Measurements from ENCODE around the gene PHLDA3. TPM values are rescaled to one million over a fixed set of nuclear protein-coding genes. Genes with fewer than 3 reads are reported as not detected.

PHLDA3 gene
- total RNA-seq, 1 experiment from 2014 or later, result 10.5 TPM

- Mint-ChIP-seq H3K27me3 (ENCODE audit: insufficient read depth, unreplicated experiment) (no peaks in the 10 kb centered on the region), H3K27ac (ENCODE audit: unreplicated experiment) (no peak overlapping the region), H3K36me3 (ENCODE audit: insufficient read depth, unreplicated experiment) (peaks cover 41% of the 10 kb centered on the region), H3K4me1 (ENCODE audit: low read depth, unreplicated experiment) (peaks cover 3% of the 10 kb centered on the region), H3K4me3 (ENCODE audit: unreplicated experiment) (no peak overlapping the region), H3K9me3 (ENCODE audit: unreplicated experiment) (no peaks in the 10 kb centered on the region)
- no peaks in the 10 kb centered on the region for H3K27me3 ChIP-seq (replicated peaks; ENCODE audit: control insufficient read depth, insufficient read depth, low read length)
- no peaks in the 10 kb centered on the region; the same call in none of the 2 replicates for H3K36me3 ChIP-seq (ENCODE audit: control insufficient read depth, insufficient read depth, low read length)
- H3K4me1 ChIP-seq, result peaks cover 7% of the 10 kb centered on the region
- no peak overlapping the region for H3K4me3 ChIP-seq (ENCODE audit: low read depth, low read length)
- intact Hi-C loops (cut with micrococcal nuclease; ENCODE audit: unreplicated experiment), result no loop called here
- POLR2A ChIA-PET, result no interaction called here
- CTCF ChIA-PET, result interaction anchor here (1.5 kb wide), 1 partner anchor 24 kb away, joined by 3 read pairs; no protein-coding TSS in a partner anchor
- no peaks in the 10 kb centered on the region for H3K9me3 ChIP-seq
- DNase-seq, result no peak
- no TSS peak for BruUV-seq (replicated peaks)
- TF ChIP-seq CTCF (IDR thresholded peaks at IDR 0.05; ENCODE audit: insufficient read depth in 1 of 2, low read depth in 1 of 2, low read length in 1 of 2, severe bottlenecking in 1 of 2, unreplicated experiment in 1 of 2), result no peak
These were observed 20.0 kb upstream of the PHLDA3 start for GRCh38 chr1:201488830-201489589.

DNA sequence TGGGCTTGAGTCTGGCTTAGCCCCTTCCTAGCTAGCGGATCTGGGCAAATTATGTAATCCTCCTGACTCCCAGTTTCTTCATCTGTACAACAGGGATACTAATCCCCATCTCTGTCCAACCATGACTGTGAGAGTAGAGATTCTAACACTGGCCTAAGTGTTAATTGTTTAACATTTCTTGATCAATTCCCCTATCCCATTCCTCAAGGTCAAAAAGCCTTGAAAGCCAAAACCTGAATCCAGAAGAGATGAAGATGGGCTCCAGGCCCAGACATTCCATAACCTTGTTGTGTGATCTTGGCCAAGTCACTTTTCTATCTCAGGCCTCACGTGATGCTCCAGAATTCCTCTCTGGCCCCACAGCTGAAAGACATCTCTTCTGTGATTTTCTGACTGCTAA lies 18.8 kb upstream of the PHLDA3 start:
- intact Hi-C loops (cut with micrococcal nuclease; ENCODE audit: unreplicated experiment), result no loop called here
- CTCF ChIA-PET, result interaction anchor here (1.5 kb wide), 1 partner anchor 25 kb away, joined by 3 read pairs; no protein-coding TSS in a partner anchor
- Mint-ChIP-seq H3K4me1 (ENCODE audit: low read depth, unreplicated experiment) (no peaks in the 10 kb centered on the region), H3K4me3 (ENCODE audit: unreplicated experiment) (no peak overlapping the region), H3K36me3 (ENCODE audit: insufficient read depth, unreplicated experiment) (peaks cover 31% of the 10 kb centered on the region), H3K9me3 (ENCODE audit: unreplicated experiment) (no peaks in the 10 kb centered on the region), H3K27ac (ENCODE audit: unreplicated experiment) (no peak overlapping the region), H3K27me3 (ENCODE audit: insufficient read depth, unreplicated experiment) (no peaks in the 10 kb centered on the region)
- POLR2A ChIA-PET, result no interaction called here
- H3K9me3 ChIP-seq, result no peaks in the 10 kb centered on the region
- H3K4me1 ChIP-seq, result 0 out of 2 replicates have a peak, but pooled peaks cover 2% of the 10 kb centered on the region
- H3K27me3 ChIP-seq (replicated peaks; ENCODE audit: control insufficient read depth, insufficient read depth, low read length), result no peaks in the 10 kb centered on the region
- H3K36me3 ChIP-seq (ENCODE audit: control insufficient read depth, insufficient read depth, low read length), result no peaks in the 10 kb centered on the region; the same call in 1 of the 2 replicates
- DNase-seq, result no peak
- TF ChIP-seq CTCF (IDR thresholded peaks at IDR 0.05; ENCODE audit: insufficient read depth in 1 of 2, low read depth in 1 of 2, low read length in 1 of 2, severe bottlenecking in 1 of 2, unreplicated experiment in 1 of 2), result no peak
- no peak overlapping the region for H3K4me3 ChIP-seq (ENCODE audit: low read depth, low read length)
- BruUV-seq (replicated peaks), result no TSS peak

- Histone ChIP-seq H3K4me1 (peaks cover 12% of the 10 kb centered on the region; the same call in 1 of the 2 replicates), H3K9me3 (no peaks in the 10 kb centered on the region), H3K4me3 (ENCODE audit: low read depth, low read length) (no peak overlapping the region), H3K27me3 (replicated peaks; ENCODE audit: control insufficient read depth, insufficient read depth, low read length) (no peaks in the 10 kb centered on the region), H3K36me3 (ENCODE audit: control insufficient read depth, insufficient read depth, low read length) (no peaks in the 10 kb centered on the region; the same call in 1 of the 2 replicates)
- H3K4me3 Mint-ChIP-seq (ENCODE audit: unreplicated experiment), result no peak overlapping the region
- H3K36me3 Mint-ChIP-seq (ENCODE audit: insufficient read depth, unreplicated experiment), result peaks cover 26% of the 10 kb centered on the region
- no peak overlapping the region for H3K27ac Mint-ChIP-seq (ENCODE audit: unreplicated experiment)
- no peak for TF ChIP-seq CTCF (IDR thresholded peaks at IDR 0.05; ENCODE audit: insufficient read depth in 1 of 2, low read depth in 1 of 2, low read length in 1 of 2, severe bottlenecking in 1 of 2, unreplicated experiment in 1 of 2)
- ChIA-PET POLR2A (no interaction called here), CTCF (interaction anchor here (0.6 kb wide), 1 partner anchor 549 kb away, joined by 5 read pairs; no protein-coding TSS in a partner anchor)
- no peaks in the 10 kb centered on the region for H3K27me3 Mint-ChIP-seq (ENCODE audit: insufficient read depth, unreplicated experiment)
- intact Hi-C loops (cut with micrococcal nuclease; ENCODE audit: unreplicated experiment), result no loop called here
- no peak for DNase-seq
- BruUV-seq (replicated peaks), result no TSS peak
- peaks cover 4% of the 10 kb centered on the region for H3K4me1 Mint-ChIP-seq (ENCODE audit: low read depth, unreplicated experiment)
- no peaks in the 10 kb centered on the region for H3K9me3 Mint-ChIP-seq (ENCODE audit: unreplicated experiment)
These were observed 17.2 kb upstream of the PHLDA3 start for GRCh38 chr1:201486187-201486586.
